SK-N-MC (cell line): Measurements from ENCODE around the gene AIP.

ENCODE experiments used
- EZH2 ChIP-seq: fragments of 200-600 bp; sonication (generic); IDR thresholded peaks from one replicate; pipeline ENCODE4 v1.6.1; 2017; ENCODE audit warnings: antibody characterized with exemption
- POLR2AphosphoS5 ChIP-seq: IDR thresholded peaks from 2 replicates; pipeline ENCODE4 v1.6.1; 2012; ENCODE audit warnings: mild to moderate bottlenecking, low read depth, low read length, borderline replicate concordance

DNA sequence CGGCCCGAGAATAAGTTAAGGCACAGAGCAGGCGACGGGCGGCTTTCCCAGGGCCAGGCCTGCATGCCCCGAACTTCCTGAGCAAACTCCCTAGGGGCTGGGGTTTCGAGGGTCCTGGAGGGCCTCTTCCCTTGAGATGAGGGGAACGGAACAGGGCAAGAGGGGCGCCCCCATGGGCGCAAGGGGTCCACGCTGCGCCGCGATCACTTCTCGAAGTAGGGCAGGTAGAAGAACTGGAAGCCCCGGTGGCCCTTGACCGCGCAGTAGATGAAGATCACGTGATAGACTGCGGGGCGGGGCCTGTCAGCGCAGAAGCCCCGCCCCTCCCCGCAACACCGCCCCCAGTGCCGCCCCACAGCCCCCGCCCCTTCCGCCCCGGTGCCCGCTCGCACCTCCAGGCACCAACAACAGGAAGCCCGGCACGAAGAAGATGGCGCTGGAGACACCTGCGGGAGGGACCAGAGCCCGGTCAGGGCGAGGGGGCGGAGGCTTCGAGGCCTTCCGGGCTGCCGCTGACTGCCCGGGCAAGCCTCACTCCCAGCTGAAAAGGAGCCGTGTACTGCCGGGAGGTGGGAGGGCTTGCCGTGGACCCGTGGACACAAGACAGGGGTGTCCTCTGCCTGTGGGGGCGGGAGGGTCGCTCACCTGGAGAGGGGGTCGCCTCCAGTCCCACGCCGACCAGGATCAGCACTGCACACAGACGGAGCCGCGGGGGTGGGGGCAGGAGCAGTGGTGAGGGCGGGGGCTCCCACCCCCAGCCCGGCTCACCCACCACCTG, 18.2 kb upstream of the AIP start:
- TF ChIP-seq POLR2AphosphoS5: peak; percentile 87
- TF ChIP-seq EZH2: no peak
